Measurements from ENCODE around the gene NFIC.

NFIC gene

GRCh38 chr19:3483226-3483628 is 116.8 kb downstream of the NFIC start, which contains the start of gene SMIM44:
TSS of gene SMIM44 (minus strand) at chr19:3483441. CDS start at chr19:3483403, 38 bp downstream.
- H3K9me3 ChIP-seq (ENCODE audit: control insufficient read depth, insufficient read depth, low read length), result no peaks in the 10 kb centered on the region
- no peaks in the 10 kb centered on the region for H3K27me3 ChIP-seq (ENCODE audit: control insufficient read depth, low read length)
- peak within 1 kb of the TSS; percentile 61 for H3K4me2 ChIP-seq (ENCODE audit: low read length)
- no peaks in the 10 kb centered on the region for H3K36me3 ChIP-seq (ENCODE audit: control insufficient read depth, low read length)
- no peaks in the 10 kb centered on the region for H3K9me2 ChIP-seq (replicated peaks; ENCODE audit: control insufficient read depth, low read length)
- peaks cover 42% of the 10 kb centered on the region for H3K4me1 ChIP-seq (ENCODE audit: control insufficient read depth, low read length)
- no peak within 1 kb of the TSS for H3K27ac ChIP-seq (ENCODE audit: low read depth, low read length)
- TF ChIP-seq CTCF (IDR thresholded peaks at IDR 0.05; ENCODE audit: low read depth, low read length, poor library complexity, severe bottlenecking), result no peak
- TF ChIP-seq EZH2phosphoT487 (IDR thresholded peaks at IDR 0.05; ENCODE audit: borderline replicate concordance, low read length), result no peak
- no peaks in the 10 kb centered on the region for H3K79me2 ChIP-seq (ENCODE audit: control insufficient read depth, low read length)
- no peaks in the 10 kb centered on the region for H4K20me1 ChIP-seq (ENCODE audit: control insufficient read depth, insufficient read depth, low read depth, low read length)
- peaks cover 12% of the 10 kb centered on the region for H3F3A ChIP-seq (ENCODE audit: control insufficient read depth, insufficient read depth)
- no peak within 1 kb of the TSS for H3K4me3 ChIP-seq (ENCODE audit: low read length)

GRCh38 chr19:3491396-3492119 is 125.2 kb downstream of the NFIC start:
- H3K9me3 ChIP-seq (ENCODE audit: control insufficient read depth, insufficient read depth, low read length), result no peaks in the 10 kb centered on the region
- no peaks in the 10 kb centered on the region for H3K4me1 ChIP-seq (ENCODE audit: control insufficient read depth, low read length)
- no peaks in the 10 kb centered on the region for H3F3A ChIP-seq (ENCODE audit: control insufficient read depth, insufficient read depth)
- H3K4me2 ChIP-seq (ENCODE audit: low read length), result no peak overlapping the region
- no peaks in the 10 kb centered on the region for H3K9me2 ChIP-seq (replicated peaks; ENCODE audit: control insufficient read depth, low read length)
- H3K27me3 ChIP-seq (ENCODE audit: control insufficient read depth, low read length), result no peaks in the 10 kb centered on the region
- H4K20me1 ChIP-seq (ENCODE audit: control insufficient read depth, insufficient read depth, low read depth, low read length), result no peaks in the 10 kb centered on the region
- H3K79me2 ChIP-seq (ENCODE audit: control insufficient read depth, low read length), result no peaks in the 10 kb centered on the region; the same call in 1 of the 2 replicates
- H3K4me3 ChIP-seq (ENCODE audit: low read length), result no peak overlapping the region
- peaks cover 25% of the 10 kb centered on the region for H3K36me3 ChIP-seq (ENCODE audit: control insufficient read depth, low read length)
- H3K27ac ChIP-seq (ENCODE audit: low read depth, low read length), result no peak overlapping the region
- TF ChIP-seq CTCF (IDR thresholded peaks at IDR 0.05; ENCODE audit: low read depth, low read length, poor library complexity, severe bottlenecking), result no peak
- TF ChIP-seq EZH2phosphoT487 (IDR thresholded peaks at IDR 0.05; ENCODE audit: borderline replicate concordance, low read length), result no peak

GRCh38 chr19:3492131-3492839 is 125.9 kb downstream of the NFIC start:
- Histone ChIP-seq H3K27ac (ENCODE audit: low read depth, low read length) (no peak overlapping the region), H3K4me3 (ENCODE audit: low read length) (no peak overlapping the region), H3K79me2 (ENCODE audit: control insufficient read depth, low read length) (peaks cover 5% of the 10 kb centered on the region), H3K4me2 (ENCODE audit: low read length) (no peak overlapping the region), H3K4me1 (ENCODE audit: control insufficient read depth, low read length) (no peaks in the 10 kb centered on the region), H4K20me1 (ENCODE audit: control insufficient read depth, insufficient read depth, low read depth, low read length) (no peaks in the 10 kb centered on the region), H3F3A (ENCODE audit: control insufficient read depth, insufficient read depth) (no peaks in the 10 kb centered on the region), H3K9me2 (replicated peaks; ENCODE audit: control insufficient read depth, low read length) (no peaks in the 10 kb centered on the region), H3K9me3 (ENCODE audit: control insufficient read depth, insufficient read depth, low read length) (no peaks in the 10 kb centered on the region), H3K27me3 (ENCODE audit: control insufficient read depth, low read length) (no peaks in the 10 kb centered on the region), H3K36me3 (ENCODE audit: control insufficient read depth, low read length) (peaks cover 30% of the 10 kb centered on the region)
- no peak for TF ChIP-seq CTCF (IDR thresholded peaks at IDR 0.05; ENCODE audit: low read depth, low read length, poor library complexity, severe bottlenecking)
- TF ChIP-seq EZH2phosphoT487 (IDR thresholded peaks at IDR 0.05; ENCODE audit: borderline replicate concordance, low read length), result no peak

Measured in DOHH2 (cell line).